Thoracic aorta (tissue), 2 donors: ENCODE results near the gene F9. TPM values are rescaled to one million over a fixed set of nuclear protein-coding genes. Genes with fewer than 3 reads are reported as not detected.

ENCODE experiments used
- ATAC-seq: fragments of 150-250 bp; one replicate; pipeline ENCODE4 v1.8.0; 2017; ENCODE audit warnings: low read depth; ENCODE audit not compliant: insufficient number of reproducible peaks, low FRiP score
- DNase-seq: peaks from one replicate; pipeline ENCODE4 v3.0.0-alpha.2; 2020; ENCODE audit warnings: low spot score
- H3K27ac ChIP-seq, 2 donors: fragments of 200-600 bp; sonication (generic); 1 replicate in 1 of 2; 2 replicates in 1 of 2; pipeline ENCODE4 v1.5.1; 2016; ENCODE audit warnings: mild to moderate bottlenecking in 2 of 2, moderate library complexity in 2 of 2
- H3K27me3 ChIP-seq: fragments of 200-600 bp; sonication (generic); replicated peaks from 2 replicates; pipeline ENCODE4 v1.6.0; 2016; ENCODE audit warnings: mild to moderate bottlenecking; ENCODE audit not compliant: insufficient read depth
- H3K36me3 ChIP-seq: fragments of 200-600 bp; sonication (generic); one replicate; pipeline ENCODE4 v1.5.1; 2016
- H3K4me1 ChIP-seq, 2 donors: fragments of 200-600 bp; sonication (generic); 1 replicate in 1 of 2; 2 replicates in 1 of 2; pipeline versions ENCODE4 v1.5.1 to v1.6.0; 2016; ENCODE audit warnings: low read depth in 2 of 2, mild to moderate bottlenecking in 1 of 2; ENCODE audit not compliant: control insufficient read depth in 1 of 2
- H3K4me3 ChIP-seq: fragments of 200-600 bp; sonication (generic); 2 replicates; pipeline ENCODE4 v1.5.1; 2016; ENCODE audit warnings: mild to moderate bottlenecking
- H3K9me3 ChIP-seq: fragments of 200-600 bp; sonication (generic); 2 replicates; pipeline ENCODE4 v1.5.1; 2016
- total RNA-seq, 2 donors: library from RNA; depleted of rRNA; stranded (reverse); fragments of >200 nt; gene quantifications; one replicate each; pipeline versions ENCODE4 v1.1.0 to v1.2.3, GENCODE V29; 2016
- TF ChIP-seq, protein P1 (sequence below): fragments of 200-600 bp; sonication (generic); IDR thresholded peaks from one replicate; pipeline ENCODE4 v1.5.1; 2019; ENCODE audit warnings: antibody characterized with exemption

F9 gene
- total RNA-seq, result under 1 TPM in 1 of 2 donors, not detected in 1; 0.28 TPM

DNA sequence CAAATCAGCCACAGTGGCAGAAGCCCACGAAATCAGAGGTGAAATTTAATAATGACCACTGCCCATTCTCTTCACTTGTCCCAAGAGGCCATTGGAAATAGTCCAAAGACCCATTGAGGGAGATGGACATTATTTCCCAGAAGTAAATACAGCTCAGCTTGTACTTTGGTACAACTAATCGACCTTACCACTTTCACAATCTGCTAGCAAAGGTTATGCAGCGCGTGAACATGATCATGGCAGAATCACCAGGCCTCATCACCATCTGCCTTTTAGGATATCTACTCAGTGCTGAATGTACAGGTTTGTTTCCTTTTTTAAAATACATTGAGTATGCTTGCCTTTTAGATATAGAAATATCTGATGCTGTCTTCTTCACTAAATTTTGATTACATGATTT is at the start of gene F9:
F9 (plus strand) TSS at position 190 of the 400 bp plus-strand sequence; CDS start at position 216, 26 bp downstream.
- no peaks in the 10 kb centered on the region for H3K27me3 ChIP-seq

DNA sequence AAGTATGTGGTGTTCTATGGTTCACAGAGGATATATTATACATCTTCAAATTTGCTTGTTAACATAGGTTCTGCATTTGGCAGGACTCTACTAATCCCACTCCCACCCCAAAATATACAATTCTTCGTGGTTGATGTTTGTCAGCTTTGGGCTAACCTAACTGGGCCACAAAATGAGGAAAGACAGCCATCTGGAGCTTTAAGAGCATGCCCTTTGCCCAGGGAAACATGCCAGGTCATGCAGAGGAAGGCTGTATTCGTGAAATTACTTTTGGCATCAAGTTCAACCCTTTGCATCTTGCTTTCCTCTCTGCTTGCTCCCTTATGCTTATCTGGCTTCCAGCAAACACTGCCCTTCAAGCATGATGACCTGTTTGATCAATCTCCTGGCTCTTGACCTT is 46.8 kb upstream of the F9 start:
- DNase-seq (no peak), ATAC-seq (no peak)
- Histone ChIP-seq H3K36me3 (no peaks in the 10 kb centered on the region), H3K4me1 (no peaks in the 10 kb centered on the region), H3K4me3 (no peak overlapping the region), H3K27ac (no peak overlapping the region), H3K9me3 (no peaks in the 10 kb centered on the region), H3K27me3 (no peaks in the 10 kb centered on the region)
- TF ChIP-seq, protein P1, sequence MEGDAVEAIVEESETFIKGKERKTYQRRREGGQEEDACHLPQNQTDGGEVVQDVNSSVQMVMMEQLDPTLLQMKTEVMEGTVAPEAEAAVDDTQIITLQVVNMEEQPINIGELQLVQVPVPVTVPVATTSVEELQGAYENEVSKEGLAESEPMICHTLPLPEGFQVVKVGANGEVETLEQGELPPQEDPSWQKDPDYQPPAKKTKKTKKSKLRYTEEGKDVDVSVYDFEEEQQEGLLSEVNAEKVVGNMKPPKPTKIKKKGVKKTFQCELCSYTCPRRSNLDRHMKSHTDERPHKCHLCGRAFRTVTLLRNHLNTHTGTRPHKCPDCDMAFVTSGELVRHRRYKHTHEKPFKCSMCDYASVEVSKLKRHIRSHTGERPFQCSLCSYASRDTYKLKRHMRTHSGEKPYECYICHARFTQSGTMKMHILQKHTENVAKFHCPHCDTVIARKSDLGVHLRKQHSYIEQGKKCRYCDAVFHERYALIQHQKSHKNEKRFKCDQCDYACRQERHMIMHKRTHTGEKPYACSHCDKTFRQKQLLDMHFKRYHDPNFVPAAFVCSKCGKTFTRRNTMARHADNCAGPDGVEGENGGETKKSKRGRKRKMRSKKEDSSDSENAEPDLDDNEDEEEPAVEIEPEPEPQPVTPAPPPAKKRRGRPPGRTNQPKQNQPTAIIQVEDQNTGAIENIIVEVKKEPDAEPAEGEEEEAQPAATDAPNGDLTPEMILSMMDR, result no peak

More for the DNA sequence above, at the start of gene F9:
- H3K36me3 ChIP-seq, result no peaks in the 10 kb centered on the region
- DNase-seq, result no peak
- TF ChIP-seq, protein P1, result no peak
- no peak within 1 kb of the TSS for H3K4me3 ChIP-seq
- no peaks in the 10 kb centered on the region for H3K4me1 ChIP-seq
- H3K27ac ChIP-seq, result no peak within 1 kb of the TSS
- no peak for ATAC-seq
- no peaks in the 10 kb centered on the region for H3K9me3 ChIP-seq

DNA sequence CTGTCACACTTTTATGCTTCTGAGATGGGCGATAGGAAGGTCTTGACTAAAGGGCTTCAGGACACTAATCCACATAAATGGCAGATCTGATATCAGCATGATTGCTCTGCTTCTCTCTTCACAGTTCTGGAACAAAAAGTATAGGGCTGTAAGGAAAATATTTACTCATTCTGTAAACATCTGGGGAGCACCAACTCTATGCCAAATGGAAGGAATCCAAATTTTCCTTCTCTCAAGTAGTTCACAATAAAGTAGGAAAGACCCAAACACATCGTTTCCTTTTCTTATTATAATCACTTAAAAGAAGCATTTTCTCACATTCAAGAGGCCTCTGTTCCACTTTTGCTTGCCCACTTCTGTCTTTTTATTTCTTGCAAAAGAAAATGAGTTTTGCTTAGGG is 45.9 kb upstream of the F9 start:
- H3K4me1 ChIP-seq, result no peaks in the 10 kb centered on the region
- H3K4me3 ChIP-seq, result no peak overlapping the region
- TF ChIP-seq, protein P1, result no peak
- no peaks in the 10 kb centered on the region for H3K36me3 ChIP-seq
- H3K27ac ChIP-seq, result no peak overlapping the region
- H3K27me3 ChIP-seq, result no peaks in the 10 kb centered on the region
- ATAC-seq (no peak), DNase-seq (no peak)
- H3K9me3 ChIP-seq, result no peaks in the 10 kb centered on the region

DNA sequence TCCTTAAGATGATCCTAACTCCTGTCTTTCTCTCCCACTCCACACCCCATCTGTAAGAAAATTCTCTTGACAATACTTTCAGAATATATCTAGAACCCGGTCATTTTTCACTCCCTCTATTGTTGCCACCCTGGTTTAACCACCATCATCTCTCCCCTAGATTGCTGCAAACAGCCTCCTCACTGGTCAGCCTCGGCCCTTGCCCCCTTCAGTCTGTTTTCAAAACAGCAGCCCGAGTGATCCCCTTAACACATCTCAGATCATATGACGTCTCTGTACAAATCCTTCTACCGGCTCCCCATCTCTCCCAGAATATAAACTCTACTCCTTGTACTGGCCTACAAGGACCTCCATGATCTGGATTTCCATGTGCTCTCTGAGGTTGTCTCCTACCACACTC is 35.2 kb upstream of the F9 start:
- ATAC-seq, result no peak
- H3K36me3 ChIP-seq, result no peaks in the 10 kb centered on the region

DNA sequence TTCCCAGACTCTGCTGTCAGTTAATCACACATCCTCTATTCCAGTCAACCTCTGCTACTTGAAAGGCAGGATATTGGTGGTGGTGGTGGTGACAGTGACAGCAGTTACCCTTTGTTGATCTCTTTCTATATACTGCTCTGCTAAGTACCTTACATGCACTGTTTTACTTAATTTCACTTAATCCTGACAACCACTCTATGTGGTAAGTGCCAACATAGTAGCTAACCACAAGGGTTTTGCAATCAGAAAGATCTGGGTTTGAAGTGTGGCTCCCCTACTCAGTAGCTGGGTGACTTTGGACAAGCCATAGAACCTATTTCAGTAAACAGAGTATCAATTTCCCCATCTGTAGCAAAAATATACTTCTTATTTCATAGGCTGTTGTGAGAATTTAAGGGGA is 24.2 kb upstream of the F9 start:
- TF ChIP-seq, protein P1, result no peak
- Histone ChIP-seq H3K27me3 (no peaks in the 10 kb centered on the region), H3K9me3 (no peaks in the 10 kb centered on the region), H3K36me3 (no peaks in the 10 kb centered on the region), H3K27ac (no peak overlapping the region), H3K4me3 (no peak overlapping the region), H3K4me1 (no peaks in the 10 kb centered on the region)
- no peak for ATAC-seq
- DNase-seq, result no peak

More for the DNA sequence above, 35.2 kb upstream of the F9 start:
- no peak overlapping the region for H3K27ac ChIP-seq
- no peak for DNase-seq
- H3K4me1 ChIP-seq, result no peaks in the 10 kb centered on the region
- H3K4me3 ChIP-seq, result no peak overlapping the region
- no peaks in the 10 kb centered on the region for H3K9me3 ChIP-seq
- H3K27me3 ChIP-seq, result no peaks in the 10 kb centered on the region
- TF ChIP-seq, protein P1, result no peak
